ENCODE data around the gene FOXE3.
A peak's percentile ranks its signal among the peaks of the same experiment; 100 is the strongest.

The FOXE3 gene

DNA sequence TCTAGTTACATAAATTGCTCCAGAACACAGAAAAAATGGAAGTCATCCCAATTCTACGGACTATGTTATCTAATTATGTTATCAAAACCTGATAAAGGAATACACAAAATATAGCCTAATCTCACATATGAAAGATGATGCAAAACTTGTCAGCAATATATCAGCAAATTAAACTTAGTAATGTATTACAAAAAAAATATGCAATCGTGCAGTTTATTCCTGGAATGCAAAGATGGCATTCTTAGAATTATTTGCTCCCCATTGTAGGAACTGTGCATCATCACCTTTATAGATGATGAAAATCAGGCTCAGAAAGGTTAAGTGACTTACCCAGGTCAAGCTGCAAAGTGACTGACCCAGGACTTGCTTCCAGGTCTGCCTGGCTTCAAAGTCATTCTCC is 7.8 kb downstream of the FOXE3 start:
- TF ChIP-seq, protein P1, sequence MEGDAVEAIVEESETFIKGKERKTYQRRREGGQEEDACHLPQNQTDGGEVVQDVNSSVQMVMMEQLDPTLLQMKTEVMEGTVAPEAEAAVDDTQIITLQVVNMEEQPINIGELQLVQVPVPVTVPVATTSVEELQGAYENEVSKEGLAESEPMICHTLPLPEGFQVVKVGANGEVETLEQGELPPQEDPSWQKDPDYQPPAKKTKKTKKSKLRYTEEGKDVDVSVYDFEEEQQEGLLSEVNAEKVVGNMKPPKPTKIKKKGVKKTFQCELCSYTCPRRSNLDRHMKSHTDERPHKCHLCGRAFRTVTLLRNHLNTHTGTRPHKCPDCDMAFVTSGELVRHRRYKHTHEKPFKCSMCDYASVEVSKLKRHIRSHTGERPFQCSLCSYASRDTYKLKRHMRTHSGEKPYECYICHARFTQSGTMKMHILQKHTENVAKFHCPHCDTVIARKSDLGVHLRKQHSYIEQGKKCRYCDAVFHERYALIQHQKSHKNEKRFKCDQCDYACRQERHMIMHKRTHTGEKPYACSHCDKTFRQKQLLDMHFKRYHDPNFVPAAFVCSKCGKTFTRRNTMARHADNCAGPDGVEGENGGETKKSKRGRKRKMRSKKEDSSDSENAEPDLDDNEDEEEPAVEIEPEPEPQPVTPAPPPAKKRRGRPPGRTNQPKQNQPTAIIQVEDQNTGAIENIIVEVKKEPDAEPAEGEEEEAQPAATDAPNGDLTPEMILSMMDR (IDR thresholded peaks at IDR 0.05; ENCODE audit: low read depth, low read length): no peak
- no peak overlapping the region for H3K4me3 ChIP-seq (ENCODE audit: low read depth, low read length)

DNA sequence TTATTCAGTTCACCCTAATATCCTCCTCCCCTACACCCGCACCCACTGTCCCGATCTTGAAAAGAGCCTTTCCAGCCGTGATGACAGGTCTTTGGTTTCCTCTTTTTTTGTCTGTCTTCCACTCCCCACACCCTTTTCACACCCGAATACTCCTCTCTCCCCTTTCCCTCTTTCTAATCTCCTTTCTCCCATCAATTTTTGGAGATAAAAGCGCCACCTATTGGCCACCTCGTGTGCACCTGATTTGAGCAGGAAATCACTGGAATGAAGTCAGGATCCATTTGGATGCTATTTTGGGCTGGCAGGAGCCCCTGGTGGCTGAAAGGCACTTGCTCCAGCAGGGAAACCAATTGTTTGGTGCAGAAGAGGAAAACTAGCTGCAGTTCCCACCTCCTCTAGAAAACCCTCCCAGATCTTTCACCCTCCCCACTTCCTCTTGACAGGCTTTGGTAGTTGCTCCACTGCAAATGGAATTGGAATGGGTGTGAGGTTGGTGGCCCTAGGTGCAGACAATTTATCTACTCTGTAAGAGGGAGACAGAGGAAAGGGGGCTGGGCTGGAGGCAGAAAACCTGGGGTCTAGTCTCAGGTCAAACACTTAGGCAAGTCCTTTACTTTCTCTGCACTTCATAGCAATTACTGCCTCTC is 8.4 kb downstream of the FOXE3 start:
- H3K4me3 ChIP-seq (ENCODE audit: low read depth, low read length): no peak overlapping the region
- TF ChIP-seq, protein P1 (IDR thresholded peaks at IDR 0.05; ENCODE audit: low read depth, low read length): peak; percentile 85

DNA sequence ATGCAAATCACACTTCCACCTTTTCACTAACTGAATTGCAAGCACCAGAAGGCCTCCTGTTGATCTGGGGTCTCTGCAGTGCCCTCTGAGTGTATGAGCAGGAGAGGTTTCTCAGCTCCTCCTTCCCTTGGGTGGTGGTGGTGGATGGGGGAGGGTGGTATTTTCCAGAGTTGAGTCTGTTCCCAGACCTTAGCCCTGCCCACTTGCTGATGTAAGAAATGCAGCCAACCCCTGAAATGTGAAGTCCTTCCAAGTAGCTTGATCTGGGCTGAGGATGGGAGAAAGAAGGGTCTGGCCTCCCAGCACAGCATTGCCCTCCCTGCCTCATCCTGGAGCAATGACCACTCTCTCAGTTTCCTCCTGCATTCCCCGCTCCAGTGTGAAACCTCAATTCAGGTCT is 15.4 kb downstream of the FOXE3 start:
- TF ChIP-seq, protein P1 (IDR thresholded peaks at IDR 0.05; ENCODE audit: low read depth, low read length): no peak
- H3K4me3 ChIP-seq (ENCODE audit: low read depth, low read length): no peak overlapping the region

DNA sequence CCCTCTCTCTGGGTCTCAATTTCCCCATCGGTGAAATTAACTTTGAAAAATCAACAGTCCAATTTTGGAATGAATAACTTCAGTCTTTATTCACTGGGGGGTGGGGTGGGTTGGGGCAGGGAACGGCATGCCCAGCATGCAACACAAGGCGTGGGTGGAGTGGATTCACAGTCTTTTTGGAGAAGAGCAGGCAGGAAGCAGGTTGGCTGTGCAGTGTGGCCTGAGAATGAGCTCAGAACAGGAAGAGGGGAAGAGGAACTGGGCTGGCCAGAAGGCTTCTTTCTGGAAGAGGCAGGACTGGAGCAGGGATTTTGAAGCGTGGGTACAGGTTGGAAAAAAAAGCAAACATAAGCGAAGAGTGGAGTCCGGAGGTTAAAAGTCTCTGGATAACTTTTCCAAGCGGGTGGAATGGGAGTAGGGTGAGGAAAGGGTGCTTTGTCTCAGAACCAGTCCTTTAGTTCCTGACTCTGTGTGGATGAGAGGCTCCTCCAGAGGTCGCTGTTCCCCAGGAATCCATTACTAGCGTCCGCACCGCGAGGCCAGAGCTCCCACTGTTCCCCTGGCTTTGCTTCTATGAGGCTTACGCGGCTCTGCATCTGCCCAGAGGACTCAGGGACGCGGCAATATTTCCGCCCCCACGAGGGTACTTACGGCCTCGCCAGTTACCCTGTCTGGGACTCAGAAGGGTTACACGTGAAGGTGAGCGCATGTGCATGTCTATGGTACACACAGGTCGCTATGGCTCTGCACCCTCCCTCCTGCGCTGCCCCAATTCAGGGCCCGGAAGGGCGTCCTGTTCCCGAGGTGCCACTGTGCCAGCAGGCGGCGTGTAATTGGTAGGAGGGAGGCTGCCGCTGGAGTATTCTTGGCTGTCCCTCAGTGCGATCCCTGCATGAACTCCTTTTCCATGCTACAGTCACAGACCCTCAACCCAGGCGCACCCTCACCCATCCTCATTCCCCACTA is 16.3 kb downstream of the FOXE3 start:
- no peak overlapping the region for H3K4me3 ChIP-seq (ENCODE audit: low read depth, low read length)
- TF ChIP-seq, protein P1 (IDR thresholded peaks at IDR 0.05; ENCODE audit: low read depth, low read length): peak; percentile 81

DNA sequence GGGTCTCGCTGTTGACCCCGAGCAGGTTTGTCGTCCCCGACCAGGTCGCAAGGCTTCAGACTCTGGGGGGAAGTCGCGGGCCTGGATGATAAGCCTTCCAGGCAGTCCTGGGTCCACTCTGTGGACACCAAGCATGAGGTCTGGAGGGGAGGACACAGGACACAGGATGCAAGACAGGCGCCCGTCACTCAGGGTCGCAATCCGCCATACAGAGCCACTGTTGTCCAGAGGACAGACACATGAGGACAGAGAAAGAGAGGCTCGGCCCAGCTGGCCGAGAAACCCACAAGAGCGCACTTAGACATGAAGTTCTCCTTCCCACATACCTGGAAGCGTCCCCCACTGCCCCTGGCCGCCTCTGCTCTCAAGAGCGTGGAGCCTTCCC is 16.9 kb downstream of the FOXE3 start:
- H3K4me3 ChIP-seq (ENCODE audit: low read depth, low read length): no peak overlapping the region
- TF ChIP-seq, protein P1 (IDR thresholded peaks at IDR 0.05; ENCODE audit: low read depth, low read length): no peak

DNA sequence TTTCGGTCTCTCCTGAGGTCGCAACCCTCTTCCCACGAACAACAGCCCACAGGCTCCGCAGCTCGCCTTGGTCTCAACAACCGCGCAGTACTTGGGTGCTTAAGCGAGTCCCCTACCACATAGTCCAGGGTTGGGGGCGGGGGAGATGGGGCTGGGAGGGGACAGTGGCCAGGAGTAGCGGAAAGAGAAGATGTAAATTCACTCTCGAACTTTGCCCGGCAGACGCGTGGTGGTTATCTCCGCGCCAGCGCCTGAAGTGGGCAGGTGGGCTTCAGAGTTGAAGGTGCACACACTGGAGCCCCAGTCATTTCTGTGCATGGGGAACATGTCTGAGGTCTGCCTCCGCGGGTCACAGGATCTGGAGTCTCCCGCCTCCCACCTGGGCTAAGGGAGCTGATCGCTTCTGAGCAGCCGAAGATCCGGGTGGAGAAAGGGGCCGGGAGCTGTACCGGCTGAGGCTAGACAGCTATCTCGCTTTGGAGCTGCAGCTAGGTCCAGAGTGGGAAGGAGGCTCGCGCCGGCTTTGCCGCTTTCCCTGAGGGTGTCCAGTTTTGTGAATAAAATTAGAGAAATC is 17.5 kb downstream of the FOXE3 start:
- H3K4me3 ChIP-seq (ENCODE audit: low read depth, low read length): no peak overlapping the region

More for the DNA sequence above, 17.5 kb downstream of the FOXE3 start:
- TF ChIP-seq, protein P1 (IDR thresholded peaks at IDR 0.05; ENCODE audit: low read depth, low read length): no peak
